ENCODE results near the gene CHMP1B. TPM values are rescaled to one million over a fixed set of nuclear protein-coding genes. Genes with fewer than 3 reads are reported as not detected.

Gene CHMP1B
- total and polyA plus RNA-seq, 2 experiments from 2014 or later: 42.8 to 46.9 TPM

DNA sequence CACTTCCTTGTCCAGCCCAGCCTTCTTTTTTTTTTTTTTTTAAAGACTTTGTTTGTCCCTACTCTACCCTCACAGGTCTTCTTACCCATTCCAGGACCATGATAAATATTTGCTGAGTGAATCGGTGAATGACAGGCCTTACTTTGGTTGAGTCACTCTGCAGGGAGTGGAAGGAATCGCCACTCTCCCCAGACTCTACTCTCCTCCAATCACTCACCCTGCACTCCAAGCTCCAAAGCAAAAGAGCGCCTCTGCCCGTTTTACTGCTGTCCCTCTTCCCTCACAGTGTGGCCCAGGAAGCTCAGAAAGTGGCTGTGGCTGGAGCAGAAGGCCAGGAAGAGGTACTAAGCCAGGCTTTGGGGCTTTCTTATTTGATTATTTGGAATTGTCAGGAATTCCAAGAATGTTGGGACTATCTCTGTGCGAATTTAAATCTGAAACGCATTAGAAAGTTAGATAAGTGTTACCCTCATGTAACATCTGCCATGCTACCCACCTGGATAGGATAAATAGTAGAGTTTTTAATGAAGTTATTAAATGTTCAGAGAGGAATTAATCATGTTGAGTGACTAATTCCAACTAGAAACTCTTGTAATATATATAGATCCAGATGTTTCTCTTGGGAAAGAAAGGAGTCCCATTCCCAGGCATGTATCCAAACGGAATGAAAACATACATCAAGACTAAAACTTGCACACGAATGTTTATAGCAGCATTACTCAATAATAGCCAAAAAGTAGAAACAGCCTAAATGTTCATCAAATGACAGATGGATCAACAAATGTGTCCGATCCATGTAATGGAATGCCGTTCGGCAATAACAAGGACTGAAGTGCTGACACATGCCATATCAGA, 43.0 kb upstream of the CHMP1B start:
- no peaks in the 10 kb centered on the region for H3K27me3 ChIP-seq
- no peaks in the 10 kb centered on the region for H3K36me3 ChIP-seq
- H3K27ac ChIP-seq: no peak overlapping the region
- TF ChIP-seq, protein P1, sequence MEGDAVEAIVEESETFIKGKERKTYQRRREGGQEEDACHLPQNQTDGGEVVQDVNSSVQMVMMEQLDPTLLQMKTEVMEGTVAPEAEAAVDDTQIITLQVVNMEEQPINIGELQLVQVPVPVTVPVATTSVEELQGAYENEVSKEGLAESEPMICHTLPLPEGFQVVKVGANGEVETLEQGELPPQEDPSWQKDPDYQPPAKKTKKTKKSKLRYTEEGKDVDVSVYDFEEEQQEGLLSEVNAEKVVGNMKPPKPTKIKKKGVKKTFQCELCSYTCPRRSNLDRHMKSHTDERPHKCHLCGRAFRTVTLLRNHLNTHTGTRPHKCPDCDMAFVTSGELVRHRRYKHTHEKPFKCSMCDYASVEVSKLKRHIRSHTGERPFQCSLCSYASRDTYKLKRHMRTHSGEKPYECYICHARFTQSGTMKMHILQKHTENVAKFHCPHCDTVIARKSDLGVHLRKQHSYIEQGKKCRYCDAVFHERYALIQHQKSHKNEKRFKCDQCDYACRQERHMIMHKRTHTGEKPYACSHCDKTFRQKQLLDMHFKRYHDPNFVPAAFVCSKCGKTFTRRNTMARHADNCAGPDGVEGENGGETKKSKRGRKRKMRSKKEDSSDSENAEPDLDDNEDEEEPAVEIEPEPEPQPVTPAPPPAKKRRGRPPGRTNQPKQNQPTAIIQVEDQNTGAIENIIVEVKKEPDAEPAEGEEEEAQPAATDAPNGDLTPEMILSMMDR (IDR thresholded peaks at IDR 0.05; ENCODE audit: low read depth, low read length): no peak
- H3K4me3 ChIP-seq: no peak overlapping the region
- no peaks in the 10 kb centered on the region for H3K4me1 ChIP-seq (ENCODE audit: low read depth)
- DNase-seq (ENCODE audit: low read depth in 1 of 2, low spot score in 1 of 2): peak in 1 of 2 donors; percentile 15
- no peaks in the 10 kb centered on the region for H3K9me3 ChIP-seq (ENCODE audit: low read depth)

DNA sequence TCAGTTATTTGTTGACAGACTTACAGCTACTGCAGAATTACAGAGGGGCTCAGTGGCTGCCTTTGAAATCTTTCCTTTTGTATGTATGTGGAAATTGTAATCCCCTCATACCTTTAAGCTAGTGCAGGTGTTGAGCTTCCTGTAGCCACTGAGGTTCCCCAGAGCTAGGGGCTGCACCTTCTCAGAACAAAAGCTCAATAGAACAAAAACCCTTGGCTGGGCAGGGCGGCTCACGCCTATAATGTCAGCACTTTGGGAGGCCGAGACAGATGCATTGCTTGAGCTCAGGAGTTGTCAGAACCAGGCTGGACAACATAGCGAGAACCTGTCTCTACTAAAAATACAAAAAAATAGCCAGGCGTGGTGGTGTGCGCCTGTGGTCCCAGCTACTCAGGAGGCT, 41.3 kb upstream of the CHMP1B start:
- TF ChIP-seq, protein P1 (IDR thresholded peaks at IDR 0.05; ENCODE audit: low read depth, low read length): no peak
- H3K27me3 ChIP-seq: no peaks in the 10 kb centered on the region
- H3K36me3 ChIP-seq: no peaks in the 10 kb centered on the region
- no peaks in the 10 kb centered on the region for H3K4me1 ChIP-seq (ENCODE audit: low read depth)
- H3K4me3 ChIP-seq: no peak overlapping the region
- DNase-seq (ENCODE audit: low read depth in 1 of 2, low spot score in 1 of 2): no peak
- no peaks in the 10 kb centered on the region for H3K9me3 ChIP-seq (ENCODE audit: low read depth)
- H3K27ac ChIP-seq: no peak overlapping the region

DNA sequence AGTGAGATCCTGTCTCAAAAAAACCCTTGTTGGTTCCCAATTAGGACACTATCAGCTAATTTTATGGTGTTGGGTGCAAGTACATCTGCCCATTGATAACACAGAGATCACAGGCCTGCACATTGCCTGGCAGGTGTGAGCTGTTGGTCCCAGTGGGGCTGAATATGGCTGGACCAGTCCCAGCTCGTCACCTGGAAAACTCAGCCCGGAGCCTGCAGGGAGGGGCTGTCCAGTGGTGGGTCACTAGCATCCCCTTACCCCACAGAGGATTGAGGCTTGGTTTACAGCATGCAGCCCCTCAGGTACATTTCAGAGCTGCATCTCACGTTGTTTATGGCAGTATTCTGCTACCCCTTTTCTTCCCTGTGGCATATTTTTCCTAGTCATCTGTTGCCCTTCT, 40.8 kb upstream of the CHMP1B start:
- no peaks in the 10 kb centered on the region for H3K9me3 ChIP-seq (ENCODE audit: low read depth)
- H3K4me3 ChIP-seq: no peak overlapping the region
- H3K36me3 ChIP-seq: no peaks in the 10 kb centered on the region
- H3K4me1 ChIP-seq (ENCODE audit: low read depth): no peaks in the 10 kb centered on the region
- H3K27ac ChIP-seq: no peak overlapping the region
- TF ChIP-seq, protein P1 (IDR thresholded peaks at IDR 0.05; ENCODE audit: low read depth, low read length): no peak
- no peak for DNase-seq (ENCODE audit: low read depth in 1 of 2, low spot score in 1 of 2)
- H3K27me3 ChIP-seq: no peaks in the 10 kb centered on the region

DNA sequence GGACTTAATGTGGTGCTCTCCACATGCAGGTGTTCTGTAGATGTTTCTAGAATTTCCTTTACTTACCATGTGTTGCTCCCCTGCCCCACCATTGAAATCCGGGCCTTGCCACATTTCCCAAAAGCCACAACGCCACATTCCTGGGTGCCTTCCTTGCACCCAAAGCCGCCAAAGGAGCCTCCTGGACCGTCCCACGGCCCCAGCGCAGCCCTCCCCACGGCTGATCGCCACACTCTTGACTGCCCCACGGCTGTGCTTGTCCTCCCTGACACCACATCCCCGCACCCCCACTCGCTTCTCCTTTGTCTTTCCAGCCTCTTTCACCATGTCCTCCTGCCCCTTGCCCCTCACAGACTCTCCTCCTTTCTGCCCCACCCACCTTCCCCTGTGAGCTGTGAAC, 40.2 kb upstream of the CHMP1B start:
- H3K27me3 ChIP-seq: no peaks in the 10 kb centered on the region
- H3K4me3 ChIP-seq: no peak overlapping the region
- H3K9me3 ChIP-seq (ENCODE audit: low read depth): no peaks in the 10 kb centered on the region
- TF ChIP-seq, protein P1 (IDR thresholded peaks at IDR 0.05; ENCODE audit: low read depth, low read length): no peak
- H3K4me1 ChIP-seq (ENCODE audit: low read depth): no peaks in the 10 kb centered on the region
- H3K27ac ChIP-seq: no peak overlapping the region
- no peak for DNase-seq (ENCODE audit: low read depth in 1 of 2, low spot score in 1 of 2)
- no peaks in the 10 kb centered on the region for H3K36me3 ChIP-seq

DNA sequence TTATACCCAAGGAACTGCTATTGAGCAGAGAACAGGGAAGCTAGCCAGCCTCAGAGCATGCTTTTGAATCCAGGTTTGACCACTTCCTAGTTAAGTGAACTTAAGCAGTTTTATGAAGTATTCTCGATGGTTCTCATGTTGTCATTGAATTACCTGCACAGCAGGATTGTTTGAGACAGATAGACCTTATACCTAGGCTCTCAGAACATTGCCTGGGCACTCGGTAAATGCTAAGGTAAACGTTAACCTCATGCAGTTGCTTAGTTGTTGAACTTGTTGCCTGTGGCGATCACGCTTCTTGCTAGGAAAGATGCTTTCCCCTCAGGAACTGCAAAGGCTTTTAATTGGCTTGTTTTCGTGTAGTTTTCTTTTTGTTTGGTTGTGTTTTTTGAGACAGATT, 34.0 kb upstream of the CHMP1B start:
- DNase-seq (ENCODE audit: low read depth in 1 of 2, low spot score in 1 of 2): no peak
- Histone ChIP-seq H3K9me3 (ENCODE audit: low read depth) (no peaks in the 10 kb centered on the region), H3K27ac (no peak overlapping the region), H3K27me3 (peaks cover 5% of the 10 kb centered on the region), H3K4me3 (no peak overlapping the region), H3K36me3 (no peaks in the 10 kb centered on the region), H3K4me1 (ENCODE audit: low read depth) (no peaks in the 10 kb centered on the region)
- TF ChIP-seq, protein P1 (IDR thresholded peaks at IDR 0.05; ENCODE audit: low read depth, low read length): no peak
